GM23338 (cell line): ENCODE results near the gene AGAP1. TPM values are rescaled to one million over a fixed set of nuclear protein-coding genes. Genes with fewer than 3 reads are reported as not detected.

Experiments
- ATAC-seq: fragments of 200-7000 bp; cut with Tn5 transposase; 3 replicates; pipeline ENCODE4 v1.9.1; 2020
- DNase-seq: peaks from one replicate; pipeline ENCODE4 v3.0.0-alpha.2; 2015; ENCODE audit warnings: low spot score
- H2AFZ ChIP-seq: fragments of 200-600 bp; sonication (generic); 2 replicates; pipeline ENCODE4 v1.8.0; 2016; ENCODE audit warnings: antibody characterized with exemption, mild to moderate bottlenecking, moderate library complexity
- H3F3A ChIP-seq: fragments of 200-600 bp; sonication (generic); replicated peaks from 2 replicates; pipeline ENCODE4 v1.8.0; 2017; ENCODE audit warnings: antibody characterized with exemption, mixed run types, low read depth
- H3K27ac ChIP-seq: fragments of 200-600 bp; sonication (generic); 2 replicates; pipeline ENCODE4 v1.6.1; 2016; ENCODE audit warnings: low read depth
- H3K27me3 ChIP-seq: fragments of 200-600 bp; sonication (generic); 2 replicates; pipeline ENCODE4 v1.8.0; 2016; ENCODE audit warnings: mild to moderate bottlenecking, mixed run types, moderate library complexity; ENCODE audit not compliant: insufficient read depth
- H3K36me3 ChIP-seq: fragments of 200-600 bp; sonication (generic); 2 replicates; pipeline ENCODE4 v1.8.0; 2016; ENCODE audit warnings: mild to moderate bottlenecking; ENCODE audit not compliant: insufficient read depth
- H3K4me1 ChIP-seq: fragments of 200-600 bp; sonication (generic); 2 replicates; pipeline ENCODE4 v1.8.0; 2016; ENCODE audit warnings: mild to moderate bottlenecking, moderate library complexity; ENCODE audit not compliant: insufficient read depth
- H3K4me2 ChIP-seq: fragments of 200-600 bp; sonication (generic); 2 replicates; pipeline ENCODE4 v1.7.1; 2017; ENCODE audit warnings: mixed run types
- H3K4me3 ChIP-seq: fragments of 200-600 bp; sonication (generic); 2 replicates; pipeline ENCODE4 v1.6.1; 2016; ENCODE audit warnings: mixed run types
- H3K79me2 ChIP-seq: fragments of 200-600 bp; sonication (generic); replicated peaks from 2 replicates; pipeline ENCODE4 v1.8.0; 2017; ENCODE audit warnings: mild to moderate bottlenecking; ENCODE audit not compliant: insufficient read depth
- H3K9me2 ChIP-seq: fragments of 200-600 bp; sonication (generic); 2 replicates; pipeline ENCODE4 v1.8.0; 2017; ENCODE audit not compliant: insufficient read depth
- H4K20me1 ChIP-seq: fragments of 200-600 bp; sonication (generic); replicated peaks from 2 replicates; pipeline ENCODE4 v1.8.0; 2017; ENCODE audit warnings: mild to moderate bottlenecking; ENCODE audit not compliant: insufficient read depth
- H3K27ac Mint-ChIP-seq: 2 replicates; pipeline ENCODE4 v1.8.0; 2020; ENCODE audit warnings: inconsistent platforms, mild to moderate bottlenecking, moderate library complexity, mixed read lengths
- H3K27me3 Mint-ChIP-seq: 3 replicates; pipeline ENCODE4 v1.8.0; 2022; ENCODE audit warnings: low read depth, mild to moderate bottlenecking, moderate library complexity, mixed read lengths, inconsistent platforms; ENCODE audit not compliant: insufficient read depth, poor library complexity
- H3K36me3 Mint-ChIP-seq: 3 replicates; pipeline ENCODE4 v1.8.0; 2021; ENCODE audit warnings: low read depth, mild to moderate bottlenecking, inconsistent platforms, moderate library complexity, mixed read lengths
- H3K4me1 Mint-ChIP-seq: 3 replicates; pipeline ENCODE4 v1.8.0; 2020; ENCODE audit warnings: mild to moderate bottlenecking, inconsistent platforms, mixed read lengths
- H3K4me3 Mint-ChIP-seq: 3 replicates; pipeline ENCODE4 v1.8.0; 2021; ENCODE audit warnings: moderate library complexity, mild to moderate bottlenecking, inconsistent platforms, mixed read lengths
- H3K9me3 Mint-ChIP-seq: 3 replicates; pipeline ENCODE4 v1.8.0; 2020; ENCODE audit warnings: moderate library complexity, mild to moderate bottlenecking, inconsistent platforms, mixed read lengths
- CREB1 ChIP-seq: fragments of 250-450 bp; sonication (Bioruptor Pico); IDR thresholded peaks from 2 replicates; pipeline ENCODE4 v1.5.0; 2020; ENCODE audit warnings: low read depth, mild to moderate bottlenecking, moderate library complexity
- EZH2 ChIP-seq: fragments of 200-600 bp; sonication (generic); IDR thresholded peaks from one replicate; pipeline ENCODE4 v1.8.0; 2017; ENCODE audit warnings: antibody characterized with exemption, mild to moderate bottlenecking, low read depth; ENCODE audit not compliant: unreplicated experiment
- JUNB ChIP-seq: IDR thresholded peaks from one replicate; pipeline ENCODE4 v1.6.1; 2016; ENCODE audit warnings: antibody characterized with exemption; ENCODE audit not compliant: unreplicated experiment
- NANOG ChIP-seq: IDR thresholded peaks from 2 replicates; pipeline ENCODE4 v1.6.1; 2016; ENCODE audit warnings: antibody characterized with exemption, borderline replicate concordance
- POLR2AphosphoS5 ChIP-seq: IDR thresholded peaks from 2 replicates; pipeline ENCODE4 v1.6.1; 2016; ENCODE audit warnings: antibody characterized with exemption, low read depth
- REST ChIP-seq: IDR thresholded peaks from one replicate; pipeline ENCODE4 v1.6.1; 2018; ENCODE audit warnings: antibody characterized with exemption; ENCODE audit not compliant: unreplicated experiment
- ZNF114 ChIP-seq: fragments of 250-450 bp; sonication (Bioruptor Pico); IDR thresholded peaks from 2 replicates; pipeline ENCODE4 v1.5.0; 2020; ENCODE audit warnings: mild to moderate bottlenecking, moderate library complexity
- ZNF331 ChIP-seq: fragments of 250-450 bp; sonication (Bioruptor Pico); IDR thresholded peaks from 2 replicates; pipeline ENCODE4 v1.5.0; 2020; ENCODE audit warnings: low read depth, mild to moderate bottlenecking, moderate library complexity
- ZNF462 ChIP-seq: fragments of 250-450 bp; sonication (Bioruptor Pico); IDR thresholded peaks from 2 replicates; pipeline ENCODE4 v1.5.0; 2020; ENCODE audit warnings: mild to moderate bottlenecking, moderate library complexity
- polyA plus RNA-seq: library from polyadenylated mRNA; unstranded; fragments of >200 nt; fragmentation: Nextera tagmentation; extraction: Ambion mirVana; gene quantifications from 2 replicates; pipeline ENCODE4 v1.2.1, GENCODE V29; 2016
- total RNA-seq: library from RNA; depleted of rRNA; stranded (reverse); fragments of >200 nt; shearing (Covaris generic); gene quantifications from 2 replicates; pipeline ENCODE4 v1.2.3, GENCODE V29; 2014
- TF ChIP-seq, protein P1 (sequence below), 2 experiments: fragments of 200-600 bp in 1 of 2; sonication (generic) in 1 of 2; conservative IDR thresholded peaks; 2 replicates each; pipeline versions ENCODE4 v1.5.1 to v1.6.1; 2016 to 2017; ENCODE audit warnings: antibody characterized with exemption in 2 of 2, low read depth in 2 of 2, mild to moderate bottlenecking in 2 of 2, moderate library complexity in 1 of 2

AGAP1 gene
- total and polyA plus RNA-seq, 2 experiments from 2014 or later, result 13.3 to 27.9 TPM

DNA sequence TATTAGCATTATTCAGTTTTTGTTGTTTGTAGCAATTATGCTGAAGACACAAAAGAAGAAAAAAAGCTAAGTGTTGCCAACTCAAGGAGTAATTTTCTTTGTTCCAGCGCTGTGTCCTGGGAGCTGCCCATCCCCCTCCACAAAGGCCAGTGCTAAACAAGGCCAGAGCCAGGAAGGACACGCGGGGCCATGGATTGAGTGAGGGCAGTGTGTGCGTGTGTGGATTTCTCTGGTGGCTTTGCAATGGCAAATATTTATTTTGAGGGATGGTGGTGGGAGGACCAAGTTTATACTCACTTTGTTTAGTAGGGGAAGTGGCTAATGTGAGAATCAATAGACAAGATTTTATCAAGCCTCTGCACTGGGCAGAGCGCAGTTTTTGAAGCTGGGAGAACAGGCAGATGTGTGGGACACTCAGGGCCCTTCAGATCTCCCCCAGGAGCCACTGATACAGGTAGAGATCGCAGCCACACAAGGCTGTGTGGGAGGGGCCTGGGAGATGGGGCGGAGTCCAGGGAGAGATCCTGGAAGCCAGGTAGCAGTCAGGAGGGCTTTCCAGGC, 11.4 kb downstream of the AGAP1 start (continued):
- TF ChIP-seq, protein P1, sequence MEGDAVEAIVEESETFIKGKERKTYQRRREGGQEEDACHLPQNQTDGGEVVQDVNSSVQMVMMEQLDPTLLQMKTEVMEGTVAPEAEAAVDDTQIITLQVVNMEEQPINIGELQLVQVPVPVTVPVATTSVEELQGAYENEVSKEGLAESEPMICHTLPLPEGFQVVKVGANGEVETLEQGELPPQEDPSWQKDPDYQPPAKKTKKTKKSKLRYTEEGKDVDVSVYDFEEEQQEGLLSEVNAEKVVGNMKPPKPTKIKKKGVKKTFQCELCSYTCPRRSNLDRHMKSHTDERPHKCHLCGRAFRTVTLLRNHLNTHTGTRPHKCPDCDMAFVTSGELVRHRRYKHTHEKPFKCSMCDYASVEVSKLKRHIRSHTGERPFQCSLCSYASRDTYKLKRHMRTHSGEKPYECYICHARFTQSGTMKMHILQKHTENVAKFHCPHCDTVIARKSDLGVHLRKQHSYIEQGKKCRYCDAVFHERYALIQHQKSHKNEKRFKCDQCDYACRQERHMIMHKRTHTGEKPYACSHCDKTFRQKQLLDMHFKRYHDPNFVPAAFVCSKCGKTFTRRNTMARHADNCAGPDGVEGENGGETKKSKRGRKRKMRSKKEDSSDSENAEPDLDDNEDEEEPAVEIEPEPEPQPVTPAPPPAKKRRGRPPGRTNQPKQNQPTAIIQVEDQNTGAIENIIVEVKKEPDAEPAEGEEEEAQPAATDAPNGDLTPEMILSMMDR (conservative IDR thresholded peaks at IDR 0.05; ENCODE audit: low read depth in 2 of 2), result no peak
- no peak for TF ChIP-seq EZH2
- TF ChIP-seq JUNB, result no peak
- no peak for TF ChIP-seq REST
- TF ChIP-seq ZNF331, result no peak
- no peak for TF ChIP-seq ZNF114 (CRISPR knock-in tag)
- TF ChIP-seq POLR2AphosphoS5, result no peak

GRCh38 chr2:235506291-235506996, 12.6 kb downstream of the AGAP1 start:
- no peak overlapping the region for H3K27ac ChIP-seq
- Mint-ChIP-seq H3K4me3 (no peak overlapping the region), H3K4me1 (peaks cover 63% of the 10 kb centered on the region), H3K27ac (peak overlapping the region; percentile 44; the same call in 1 of the 2 replicates), H3K9me3 (no peaks in the 10 kb centered on the region), H3K36me3 (no peaks in the 10 kb centered on the region; the same call in 2 of the 3 replicates), H3K27me3 (peaks cover 9% of the 10 kb centered on the region)
- H3K4me3 ChIP-seq, result no peak overlapping the region
- H3K9me2 ChIP-seq, result no peaks in the 10 kb centered on the region
- H4K20me1 ChIP-seq, result peaks cover 23% of the 10 kb centered on the region
- H3K27me3 ChIP-seq, result no peaks in the 10 kb centered on the region
- no peak for DNase-seq
- peaks cover 96% of the 10 kb centered on the region for H3K79me2 ChIP-seq
- ATAC-seq, result no peak
- H3K36me3 ChIP-seq, result no peaks in the 10 kb centered on the region
- peaks cover 60% of the 10 kb centered on the region for H3K4me1 ChIP-seq
- H3F3A ChIP-seq, result 0 out of 2 replicates have a peak, but pooled peaks cover 2% of the 10 kb centered on the region
- no peak overlapping the region for H2AFZ ChIP-seq
- no peak overlapping the region for H3K4me2 ChIP-seq
- TF ChIP-seq POLR2AphosphoS5 (no peak), CREB1 (CRISPR knock-in tag) (no peak), NANOG (no peak), ZNF462 (no peak)
- TF ChIP-seq, protein P1 (conservative IDR thresholded peaks at IDR 0.05; ENCODE audit: low read depth in 2 of 2), result no peak
